HG03571 (cell line): Measurements from ENCODE around the gene RLF.
A peak's percentile ranks its signal among the peaks of the same experiment; 100 is the strongest.

Experiments
- ATAC-seq: cut with Tn5 transposase; IDR thresholded peaks from one replicate; pipeline ENCODE4 v1.9.1; 2021; ENCODE audit not compliant: unreplicated experiment

Gene RLF

DNA sequence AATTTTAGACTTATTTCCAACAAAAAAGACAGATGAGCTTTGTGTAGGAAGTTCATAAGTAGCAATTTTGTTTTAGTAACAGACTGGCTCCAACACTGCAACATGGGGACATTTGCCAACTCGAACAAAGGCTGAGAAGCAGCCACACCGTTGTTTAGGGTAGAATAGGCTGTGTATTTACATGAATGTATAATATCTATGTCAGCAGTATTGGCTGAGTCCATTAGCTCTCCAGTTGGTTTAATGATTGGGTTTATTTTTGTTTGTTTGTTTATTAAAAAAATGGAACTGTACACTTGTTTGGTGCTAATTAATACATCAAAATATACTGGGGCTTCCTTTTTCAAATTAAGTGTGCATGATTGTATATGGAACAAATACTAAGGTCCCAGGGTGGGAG lies 79.2 kb downstream of the RLF start:
- no peak for ATAC-seq

DNA sequence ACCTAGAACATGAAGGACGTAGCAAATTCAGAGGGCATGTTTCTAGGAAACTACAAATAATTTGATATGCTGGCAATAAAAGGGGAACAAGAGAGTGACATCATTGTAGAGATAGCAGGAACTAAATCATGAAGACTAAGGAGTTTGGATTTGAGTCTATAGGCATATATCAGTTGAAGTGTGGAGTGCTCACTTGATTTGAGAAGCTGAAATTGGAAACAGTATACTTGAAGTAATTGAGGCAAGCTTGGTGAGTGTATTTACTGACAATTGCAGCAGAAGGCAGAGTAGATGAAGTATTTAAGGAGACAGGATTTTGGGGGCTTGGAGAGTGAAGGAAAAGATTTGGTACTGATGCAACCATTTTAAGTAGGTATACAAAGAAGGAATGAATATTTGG lies 80.2 kb downstream of the RLF start:
- ATAC-seq = peak; percentile 26

DNA sequence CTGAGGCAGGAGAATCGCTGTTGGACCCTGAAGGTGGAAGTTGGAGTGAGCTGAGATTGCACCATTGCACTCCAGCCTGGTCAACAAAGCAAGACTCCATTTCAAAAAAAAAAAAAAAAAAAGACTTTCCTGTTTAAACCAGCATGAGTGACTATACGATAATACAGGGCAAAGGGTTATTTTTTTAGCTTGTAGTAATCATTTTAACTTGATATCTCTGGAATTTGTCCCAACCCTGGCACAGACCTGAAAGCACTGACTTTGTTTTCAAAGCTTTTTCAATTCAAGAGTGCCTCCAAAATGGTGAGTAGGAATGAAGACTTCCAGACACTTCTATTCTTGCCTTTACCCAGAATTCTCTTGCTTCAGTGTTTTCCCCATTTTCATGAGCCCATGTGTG lies 82.2 kb downstream of the RLF start:
- no peak for ATAC-seq

GRCh38 chr1:40244138-40244744 lies 83.1 kb downstream of the RLF start:
- no peak for ATAC-seq

GRCh38 chr1:40245686-40246085 lies 84.5 kb downstream of the RLF start:
- ATAC-seq = no peak

GRCh38 chr1:40247655-40248054 lies 86.5 kb downstream of the RLF start, which contains the start of gene TMCO2:
TMCO2 (plus strand) TSS chr1:40247937; CDS start chr1:40247994, 57 bp downstream.
- no peak for ATAC-seq

GRCh38 chr1:40248412-40248811 lies 87.2 kb downstream of the RLF start:
- no peak for ATAC-seq

- ATAC-seq = no peak
Measured at GRCh38 chr1:40251456-40251855, 90.3 kb downstream of the RLF start.

GRCh38 chr1:40252601-40253000 lies 91.4 kb downstream of the RLF start:
- ATAC-seq = no peak

- ATAC-seq = no peak
Measured at GRCh38 chr1:40255231-40255630, 94.0 kb downstream of the RLF start.

DNA sequence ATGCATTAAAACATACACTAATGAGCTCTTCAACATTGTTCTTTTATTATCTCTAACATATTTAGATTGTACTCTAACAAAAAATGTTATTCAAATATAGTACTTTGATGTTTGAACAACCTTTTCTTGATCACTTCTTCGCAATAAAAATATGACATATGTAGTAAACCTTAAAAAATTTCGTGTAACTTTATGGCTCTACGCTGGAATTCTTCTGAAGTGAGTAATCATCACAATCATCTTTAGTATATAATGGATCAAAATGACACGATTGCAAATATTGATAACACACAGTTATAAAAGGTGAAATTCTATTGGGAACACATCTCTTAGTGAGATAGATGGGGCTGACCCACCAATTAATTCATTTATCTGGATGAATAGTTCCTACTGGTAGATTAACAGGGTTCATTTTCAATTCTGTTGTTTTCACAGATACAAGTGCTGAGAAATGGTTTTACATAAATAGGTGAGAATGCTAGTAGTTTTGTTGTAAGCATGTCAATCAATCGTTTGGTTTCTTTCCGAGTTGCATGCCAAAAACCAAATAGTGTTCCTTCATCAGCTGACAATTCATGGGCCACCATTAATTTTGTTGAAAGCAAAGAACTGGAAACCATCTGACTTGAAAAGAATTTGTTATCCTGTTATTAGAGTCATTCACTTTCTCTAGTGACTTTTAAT lies 95.4 kb downstream of the RLF start:
- ATAC-seq = no peak

GRCh38 chr1:40257313-40257687 lies 96.1 kb downstream of the RLF start:
- ATAC-seq = peak; percentile 18

DNA sequence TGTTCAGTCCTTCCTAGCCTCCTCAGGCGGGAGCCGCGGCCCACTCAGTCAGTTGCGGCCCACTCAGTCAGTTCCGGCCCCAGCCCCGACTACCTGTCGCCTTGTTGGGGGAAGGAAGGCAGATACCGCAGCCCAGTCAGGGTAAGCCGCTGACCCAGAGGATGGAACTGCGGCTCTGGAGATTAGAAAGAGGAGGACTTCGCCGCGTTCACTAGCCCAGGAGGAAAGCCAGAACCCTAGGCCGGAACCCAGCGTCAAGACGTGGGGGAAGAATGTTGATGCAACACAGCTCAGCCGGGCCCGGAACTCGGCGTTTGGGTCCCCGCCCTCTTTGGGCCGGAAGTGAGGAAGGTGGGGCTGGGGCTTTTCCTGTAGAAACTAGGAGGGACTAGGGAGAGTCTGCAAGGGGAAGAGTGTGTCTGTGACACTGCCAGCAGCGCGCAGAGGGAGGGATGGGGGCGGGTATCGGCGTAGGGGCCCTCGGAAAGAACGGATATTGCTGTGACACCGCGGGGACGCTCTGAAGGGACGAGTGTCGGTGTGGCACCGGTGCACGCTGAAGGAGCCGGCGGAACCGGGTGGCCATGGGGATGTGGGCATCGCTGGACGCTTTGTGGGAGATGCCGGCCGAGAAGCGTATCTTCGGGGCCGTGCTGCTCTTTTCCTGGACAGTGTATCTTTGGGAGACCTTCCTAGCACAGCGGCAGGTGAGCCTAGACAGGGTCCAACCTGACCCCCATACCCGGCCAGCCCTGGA lies 96.7 kb downstream of the RLF start, which contains the start of gene ZMPSTE24:
Gene ZMPSTE24, plus strand, starts transcription at position 549 of the 757 bp plus-strand sequence. Its CDS starts 36 bp downstream, at position 585.
- peak; percentile 84 for ATAC-seq

GRCh38 chr1:40258445-40258769 lies 97.2 kb downstream of the RLF start:
- no peak for ATAC-seq

- ATAC-seq = no peak
Measured at GRCh38 chr1:40264354-40264781, 103.2 kb downstream of the RLF start.

DNA sequence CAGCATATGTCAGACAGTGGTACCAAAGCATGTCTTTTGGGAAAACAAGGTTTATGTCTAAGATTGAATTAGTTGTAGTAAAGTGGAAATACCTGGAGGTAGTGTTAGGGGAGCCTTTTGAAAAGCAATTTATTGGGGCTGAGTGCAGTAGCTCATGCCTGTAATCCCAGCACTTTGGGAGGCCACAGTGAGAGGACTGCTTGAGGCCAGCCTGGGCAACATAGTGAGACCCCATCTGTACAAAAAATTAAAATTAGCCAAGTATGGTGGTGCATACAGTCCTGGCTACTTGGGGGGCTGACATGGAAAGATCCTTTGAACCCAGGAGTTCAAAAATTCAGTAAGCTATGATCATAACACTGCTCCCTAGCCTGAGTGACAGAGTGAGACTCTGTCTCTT lies 104.1 kb downstream of the RLF start:
- ATAC-seq = no peak

DNA sequence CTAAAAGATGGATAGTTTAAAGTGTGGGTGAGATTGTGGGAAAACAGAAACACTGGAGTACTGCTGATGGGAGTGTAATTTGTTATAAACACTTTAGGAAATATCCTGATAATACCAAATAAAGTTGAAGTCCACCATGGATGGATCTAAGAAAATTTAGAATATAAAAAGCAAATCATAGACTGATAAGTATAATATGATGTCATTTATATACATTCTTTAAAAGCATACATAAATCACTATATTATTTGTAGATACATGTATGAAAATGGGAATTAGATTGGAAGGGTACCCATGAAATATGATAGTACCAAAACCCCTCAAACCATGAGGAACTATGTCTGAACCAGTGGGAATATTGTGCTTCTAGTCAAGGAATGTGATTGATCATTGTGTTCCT lies 104.7 kb downstream of the RLF start:
- no peak for ATAC-seq

DNA sequence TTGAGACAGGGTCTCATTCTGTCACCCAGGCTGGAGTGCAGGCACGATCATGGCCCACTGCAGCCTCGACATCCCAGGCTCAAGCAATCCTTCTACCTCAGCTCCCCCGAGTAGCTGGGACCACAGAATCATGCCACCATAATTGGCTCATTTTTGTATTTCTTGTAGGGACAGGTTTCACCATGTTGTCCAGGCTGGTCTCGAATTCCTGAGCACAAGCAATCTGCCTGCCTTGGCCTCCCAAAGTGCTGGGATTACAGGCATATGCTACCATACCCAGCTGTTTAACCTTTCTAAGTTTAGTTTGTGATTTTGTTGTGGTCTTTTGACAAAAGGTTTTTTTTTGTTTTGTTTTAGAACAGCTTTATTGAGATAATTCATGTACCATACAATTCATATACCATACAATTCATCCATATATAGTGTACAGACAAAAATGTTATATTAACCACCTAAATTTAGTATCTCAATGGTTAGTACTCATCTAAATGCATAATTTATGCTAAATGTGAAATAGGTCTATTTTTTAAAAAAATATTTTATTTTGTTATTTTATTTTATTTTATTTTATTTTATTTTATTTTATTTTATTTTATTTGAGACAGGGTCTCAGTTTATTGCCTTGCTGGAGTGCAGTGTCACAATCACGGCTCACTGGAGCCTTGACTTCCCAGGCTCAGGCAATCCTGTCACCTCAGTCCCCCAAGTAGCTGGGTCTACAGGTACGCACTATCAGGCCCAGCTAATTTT lies 105.8 kb downstream of the RLF start:
- ATAC-seq = no peak

DNA sequence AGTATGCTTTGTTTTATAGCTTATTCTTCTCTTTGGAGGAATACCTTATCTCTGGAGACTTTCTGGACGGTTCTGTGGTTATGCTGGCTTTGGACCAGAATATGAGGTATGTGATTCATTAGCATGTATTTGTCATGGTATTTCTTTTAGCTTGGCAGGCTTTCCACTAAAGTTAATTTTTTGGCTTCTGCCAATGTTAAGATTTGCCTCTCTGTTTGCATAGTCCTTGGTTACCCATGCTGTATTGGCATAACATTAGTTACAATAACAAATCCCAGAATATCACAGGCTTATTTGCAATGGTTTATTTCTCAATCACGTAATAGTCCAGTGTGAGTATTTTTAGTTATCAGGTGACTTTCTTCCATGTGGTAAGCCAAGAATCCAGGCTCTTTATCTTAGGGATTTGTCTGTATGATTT lies 106.6 kb downstream of the RLF start:
- no peak for ATAC-seq

GRCh38 chr1:40268211-40268610 lies 107.0 kb downstream of the RLF start:
- no peak for ATAC-seq

GRCh38 chr1:40270152-40270834 lies 109.1 kb downstream of the RLF start:
- ATAC-seq = no peak
